ENCODE measurements around the gene OASL.

- TF ChIP-seq, protein P1, sequence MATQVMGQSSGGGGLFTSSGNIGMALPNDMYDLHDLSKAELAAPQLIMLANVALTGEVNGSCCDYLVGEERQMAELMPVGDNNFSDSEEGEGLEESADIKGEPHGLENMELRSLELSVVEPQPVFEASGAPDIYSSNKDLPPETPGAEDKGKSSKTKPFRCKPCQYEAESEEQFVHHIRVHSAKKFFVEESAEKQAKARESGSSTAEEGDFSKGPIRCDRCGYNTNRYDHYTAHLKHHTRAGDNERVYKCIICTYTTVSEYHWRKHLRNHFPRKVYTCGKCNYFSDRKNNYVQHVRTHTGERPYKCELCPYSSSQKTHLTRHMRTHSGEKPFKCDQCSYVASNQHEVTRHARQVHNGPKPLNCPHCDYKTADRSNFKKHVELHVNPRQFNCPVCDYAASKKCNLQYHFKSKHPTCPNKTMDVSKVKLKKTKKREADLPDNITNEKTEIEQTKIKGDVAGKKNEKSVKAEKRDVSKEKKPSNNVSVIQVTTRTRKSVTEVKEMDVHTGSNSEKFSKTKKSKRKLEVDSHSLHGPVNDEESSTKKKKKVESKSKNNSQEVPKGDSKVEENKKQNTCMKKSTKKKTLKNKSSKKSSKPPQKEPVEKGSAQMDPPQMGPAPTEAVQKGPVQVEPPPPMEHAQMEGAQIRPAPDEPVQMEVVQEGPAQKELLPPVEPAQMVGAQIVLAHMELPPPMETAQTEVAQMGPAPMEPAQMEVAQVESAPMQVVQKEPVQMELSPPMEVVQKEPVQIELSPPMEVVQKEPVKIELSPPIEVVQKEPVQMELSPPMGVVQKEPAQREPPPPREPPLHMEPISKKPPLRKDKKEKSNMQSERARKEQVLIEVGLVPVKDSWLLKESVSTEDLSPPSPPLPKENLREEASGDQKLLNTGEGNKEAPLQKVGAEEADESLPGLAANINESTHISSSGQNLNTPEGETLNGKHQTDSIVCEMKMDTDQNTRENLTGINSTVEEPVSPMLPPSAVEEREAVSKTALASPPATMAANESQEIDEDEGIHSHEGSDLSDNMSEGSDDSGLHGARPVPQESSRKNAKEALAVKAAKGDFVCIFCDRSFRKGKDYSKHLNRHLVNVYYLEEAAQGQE (tag by site-specific recombination; IDR thresholded peaks at IDR 0.05) = no peak
- TF ChIP-seq, protein P2, sequence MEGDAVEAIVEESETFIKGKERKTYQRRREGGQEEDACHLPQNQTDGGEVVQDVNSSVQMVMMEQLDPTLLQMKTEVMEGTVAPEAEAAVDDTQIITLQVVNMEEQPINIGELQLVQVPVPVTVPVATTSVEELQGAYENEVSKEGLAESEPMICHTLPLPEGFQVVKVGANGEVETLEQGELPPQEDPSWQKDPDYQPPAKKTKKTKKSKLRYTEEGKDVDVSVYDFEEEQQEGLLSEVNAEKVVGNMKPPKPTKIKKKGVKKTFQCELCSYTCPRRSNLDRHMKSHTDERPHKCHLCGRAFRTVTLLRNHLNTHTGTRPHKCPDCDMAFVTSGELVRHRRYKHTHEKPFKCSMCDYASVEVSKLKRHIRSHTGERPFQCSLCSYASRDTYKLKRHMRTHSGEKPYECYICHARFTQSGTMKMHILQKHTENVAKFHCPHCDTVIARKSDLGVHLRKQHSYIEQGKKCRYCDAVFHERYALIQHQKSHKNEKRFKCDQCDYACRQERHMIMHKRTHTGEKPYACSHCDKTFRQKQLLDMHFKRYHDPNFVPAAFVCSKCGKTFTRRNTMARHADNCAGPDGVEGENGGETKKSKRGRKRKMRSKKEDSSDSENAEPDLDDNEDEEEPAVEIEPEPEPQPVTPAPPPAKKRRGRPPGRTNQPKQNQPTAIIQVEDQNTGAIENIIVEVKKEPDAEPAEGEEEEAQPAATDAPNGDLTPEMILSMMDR (tag by site-specific recombination; IDR thresholded peaks at IDR 0.05) = no peak
- TF ChIP-seq ZNF626 (tag by site-specific recombination; IDR thresholded peaks at IDR 0.05) (no peak), TRIM28 (IDR thresholded peaks at IDR 0.05; ENCODE audit: borderline replicate concordance, low read length) (no peak), ZNF146 (tag by site-specific recombination; IDR thresholded peaks at IDR 0.05) (no peak), ZSCAN18 (tag by site-specific recombination; IDR thresholded peaks at IDR 0.05) (no peak), ZNF423 (tag by site-specific recombination; IDR thresholded peaks at IDR 0.05) (no peak), ZSCAN30 (tag by site-specific recombination; IDR thresholded peaks at IDR 0.05) (no peak), ZNF433 (tag by site-specific recombination; IDR thresholded peaks at IDR 0.05; ENCODE audit: low read depth) (no peak)
- TF ChIP-seq, protein P3, sequence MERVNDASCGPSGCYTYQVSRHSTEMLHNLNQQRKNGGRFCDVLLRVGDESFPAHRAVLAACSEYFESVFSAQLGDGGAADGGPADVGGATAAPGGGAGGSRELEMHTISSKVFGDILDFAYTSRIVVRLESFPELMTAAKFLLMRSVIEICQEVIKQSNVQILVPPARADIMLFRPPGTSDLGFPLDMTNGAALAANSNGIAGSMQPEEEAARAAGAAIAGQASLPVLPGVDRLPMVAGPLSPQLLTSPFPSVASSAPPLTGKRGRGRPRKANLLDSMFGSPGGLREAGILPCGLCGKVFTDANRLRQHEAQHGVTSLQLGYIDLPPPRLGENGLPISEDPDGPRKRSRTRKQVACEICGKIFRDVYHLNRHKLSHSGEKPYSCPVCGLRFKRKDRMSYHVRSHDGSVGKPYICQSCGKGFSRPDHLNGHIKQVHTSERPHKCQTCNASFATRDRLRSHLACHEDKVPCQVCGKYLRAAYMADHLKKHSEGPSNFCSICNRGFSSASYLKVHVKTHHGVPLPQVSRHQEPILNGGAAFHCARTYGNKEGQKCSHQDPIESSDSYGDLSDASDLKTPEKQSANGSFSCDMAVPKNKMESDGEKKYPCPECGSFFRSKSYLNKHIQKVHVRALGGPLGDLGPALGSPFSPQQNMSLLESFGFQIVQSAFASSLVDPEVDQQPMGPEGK (tag by site-specific recombination; IDR thresholded peaks at IDR 0.05) = no peak
- TF ChIP-seq, protein P4, sequence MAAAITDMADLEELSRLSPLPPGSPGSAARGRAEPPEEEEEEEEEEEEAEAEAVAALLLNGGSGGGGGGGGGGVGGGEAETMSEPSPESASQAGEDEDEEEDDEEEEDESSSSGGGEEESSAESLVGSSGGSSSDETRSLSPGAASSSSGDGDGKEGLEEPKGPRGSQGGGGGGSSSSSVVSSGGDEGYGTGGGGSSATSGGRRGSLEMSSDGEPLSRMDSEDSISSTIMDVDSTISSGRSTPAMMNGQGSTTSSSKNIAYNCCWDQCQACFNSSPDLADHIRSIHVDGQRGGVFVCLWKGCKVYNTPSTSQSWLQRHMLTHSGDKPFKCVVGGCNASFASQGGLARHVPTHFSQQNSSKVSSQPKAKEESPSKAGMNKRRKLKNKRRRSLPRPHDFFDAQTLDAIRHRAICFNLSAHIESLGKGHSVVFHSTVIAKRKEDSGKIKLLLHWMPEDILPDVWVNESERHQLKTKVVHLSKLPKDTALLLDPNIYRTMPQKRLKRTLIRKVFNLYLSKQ (tag by site-specific recombination; IDR thresholded peaks at IDR 0.05; ENCODE audit: borderline replicate concordance) = no peak
Observed at GRCh38 chr12:120983759-120984158, 55.3 kb downstream of the OASL start.

All from HEK293 (cell line).